Central memory CD8-positive, alpha-beta T cell (primary cell): ENCODE results near the gene TMBIM6.
"Not testable (repeated sequence)": the region's sequence is repeated elsewhere in the genome, so short reads cannot be mapped to it uniquely, and the experiment has no call there.

ENCODE experiments used
- ATAC-seq: fragments of 150-1000 bp; cut with Tn5 transposase; replicated peaks from 2 replicates; pipeline ENCODE4 v1.10.0; 2022; ENCODE audit warnings: mild to moderate bottlenecking, moderate FRiP score, moderate number of reproducible peaks; ENCODE audit not compliant: poor library complexity, severe bottlenecking; ENCODE audit errors: extremely low read depth
- DNase-seq, 2 donors: peaks; one replicate each; pipeline ENCODE4 v3.0.0; 2021; ENCODE audit warnings: low spot score in 2 of 2
- H3K27ac Mint-ChIP-seq: one replicate; pipeline ENCODE4 v1.8.0; 2022; ENCODE audit warnings: low read depth, mild to moderate bottlenecking, moderate library complexity, mixed read lengths
- H3K27me3 Mint-ChIP-seq: one replicate; pipeline ENCODE4 v1.8.0; 2022; ENCODE audit warnings: mixed read lengths
- H3K36me3 Mint-ChIP-seq: one replicate; pipeline ENCODE4 v1.8.0; 2022; ENCODE audit warnings: mild to moderate bottlenecking, moderate library complexity, mixed read lengths; ENCODE audit not compliant: insufficient read depth
- H3K4me1 Mint-ChIP-seq: one replicate; pipeline ENCODE4 v1.8.0; 2022; ENCODE audit warnings: mixed read lengths
- H3K4me3 Mint-ChIP-seq: one replicate; pipeline ENCODE4 v1.8.0; 2022; ENCODE audit warnings: mild to moderate bottlenecking, moderate library complexity, mixed read lengths
- H3K9me3 Mint-ChIP-seq: one replicate; pipeline ENCODE4 v1.8.0; 2022; ENCODE audit warnings: mixed read lengths

The TMBIM6 gene

DNA sequence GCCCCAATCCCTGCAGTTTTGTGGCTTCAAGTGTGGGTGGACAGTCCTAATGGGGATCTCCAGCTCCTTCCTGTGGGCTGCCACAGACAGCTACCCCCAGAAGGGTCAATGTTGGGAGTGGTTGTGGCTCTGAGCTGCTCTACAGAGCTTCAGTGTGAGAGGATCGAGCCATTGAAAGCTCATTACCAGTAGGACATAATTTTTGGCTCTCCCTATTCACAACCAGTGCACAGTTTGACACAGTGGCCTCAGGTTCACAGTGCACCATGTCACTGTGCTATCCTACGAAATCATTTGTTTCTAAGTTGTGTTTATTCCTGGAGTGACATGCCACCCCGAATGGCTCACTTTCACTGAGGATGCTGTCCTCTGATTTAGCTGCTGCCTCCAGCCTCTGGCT, 22.8 kb downstream of the TMBIM6 start:
- Mint-ChIP-seq H3K36me3 (peaks cover 75% of the 10 kb centered on the region), H3K27me3 (no peaks in the 10 kb centered on the region), H3K4me3 (no peak overlapping the region), H3K27ac (peak overlapping the region; percentile 54), H3K9me3 (no peaks in the 10 kb centered on the region), H3K4me1 (peaks cover 46% of the 10 kb centered on the region)
- ATAC-seq: no peak
- DNase-seq: no peak

DNA sequence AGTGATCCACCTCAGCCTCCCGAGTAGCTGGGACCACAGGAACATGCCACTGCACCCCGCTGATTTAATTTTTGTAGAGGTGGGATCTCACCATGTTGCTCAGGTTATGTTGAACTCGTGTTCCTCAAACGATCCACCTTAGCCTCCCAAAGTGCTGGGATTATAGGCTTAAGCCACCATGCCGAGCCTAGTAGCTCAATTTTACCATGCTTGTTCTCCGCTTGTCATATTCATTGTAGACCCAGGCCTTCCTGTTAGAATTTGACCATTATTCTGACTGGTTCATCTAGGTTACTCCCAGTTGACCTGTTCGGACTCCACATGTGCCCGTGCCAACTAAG, 24.7 kb downstream of the TMBIM6 start:
- no peaks in the 10 kb centered on the region for H3K9me3 Mint-ChIP-seq
- no peak for DNase-seq
- no peak overlapping the region for H3K4me3 Mint-ChIP-seq
- H3K27me3 Mint-ChIP-seq: no peaks in the 10 kb centered on the region
- H3K36me3 Mint-ChIP-seq: peaks cover 55% of the 10 kb centered on the region
- no peak overlapping the region for H3K27ac Mint-ChIP-seq
- peaks cover 46% of the 10 kb centered on the region for H3K4me1 Mint-ChIP-seq
- ATAC-seq: no peak

DNA sequence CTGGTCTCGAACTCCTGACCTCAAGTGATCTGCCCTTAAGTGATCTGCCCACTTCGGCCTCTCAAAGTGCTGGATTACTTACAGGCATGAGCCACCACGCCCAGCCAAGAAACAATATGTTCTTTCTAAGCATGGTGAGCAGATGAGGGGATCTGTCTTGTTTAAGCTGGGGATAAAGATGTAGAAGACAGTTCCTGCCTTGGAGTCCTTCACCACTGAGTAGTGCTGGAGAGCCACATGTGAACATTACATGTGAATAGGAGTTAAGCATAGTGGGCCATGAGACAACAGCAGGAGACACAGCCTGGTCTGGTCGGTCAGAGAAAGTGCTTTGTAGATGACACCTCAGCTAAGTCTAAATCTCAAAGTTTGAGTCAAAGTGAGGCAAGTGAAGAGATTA, 26.0 kb downstream of the TMBIM6 start:
- DNase-seq (no peak), ATAC-seq (no peak)
- no peaks in the 10 kb centered on the region for H3K27me3 Mint-ChIP-seq
- peaks cover 44% of the 10 kb centered on the region for H3K36me3 Mint-ChIP-seq
- peak overlapping the region; percentile 77 for H3K27ac Mint-ChIP-seq
- peaks cover 38% of the 10 kb centered on the region for H3K4me1 Mint-ChIP-seq
- no peak overlapping the region for H3K4me3 Mint-ChIP-seq
- H3K9me3 Mint-ChIP-seq: no peaks in the 10 kb centered on the region

DNA sequence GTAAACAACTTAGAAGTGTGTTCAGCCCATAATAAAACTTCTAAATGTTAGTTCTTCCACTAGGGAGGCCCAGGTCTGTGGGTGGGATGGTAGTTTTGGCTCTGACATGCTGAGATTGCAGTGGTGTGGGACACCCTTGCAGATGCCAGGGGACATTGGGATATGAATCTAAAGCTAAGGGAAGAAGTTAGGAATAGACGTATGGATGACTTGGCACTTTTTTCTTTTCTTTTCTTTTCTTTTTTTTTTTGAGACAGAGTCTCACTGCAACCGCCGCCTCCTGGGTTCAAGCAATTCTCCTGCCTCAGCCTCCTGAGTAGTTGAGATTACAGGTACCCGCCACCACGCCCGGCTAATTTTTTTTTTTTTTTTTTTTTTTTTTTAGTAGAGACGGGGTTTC, 31.7 kb downstream of the TMBIM6 start:
- peaks cover 17% of the 10 kb centered on the region for H3K4me1 Mint-ChIP-seq

DNA sequence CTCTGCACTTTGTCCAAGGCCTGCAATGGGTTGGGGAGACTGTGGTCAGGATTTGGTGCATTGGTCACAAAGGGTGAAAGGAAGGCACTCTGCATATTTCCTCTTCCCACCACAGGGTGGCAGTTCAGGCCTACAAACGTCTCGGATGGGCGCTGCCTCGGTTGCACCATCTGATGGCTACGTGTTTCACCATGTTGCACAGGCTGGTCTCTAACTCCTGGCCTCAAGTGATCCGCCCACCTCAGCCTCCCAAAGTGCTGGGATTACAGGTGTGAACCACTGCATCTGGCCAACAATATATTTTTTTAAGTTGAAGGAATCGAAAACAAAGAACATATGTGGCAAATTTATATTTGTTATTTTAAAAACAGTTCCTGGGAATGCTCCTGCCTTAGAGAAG, 35.1 kb downstream of the TMBIM6 start:
- peaks cover 34% of the 10 kb centered on the region for H3K27me3 Mint-ChIP-seq
- no peak overlapping the region for H3K4me3 Mint-ChIP-seq
- no peak overlapping the region for H3K27ac Mint-ChIP-seq
- no peak for DNase-seq
- peaks cover 22% of the 10 kb centered on the region for H3K4me1 Mint-ChIP-seq
- H3K36me3 Mint-ChIP-seq: no peaks in the 10 kb centered on the region
- ATAC-seq: no peak
- H3K9me3 Mint-ChIP-seq: no peaks in the 10 kb centered on the region

More for the DNA sequence above, 31.7 kb downstream of the TMBIM6 start:
- H3K27ac Mint-ChIP-seq, DNase-seq, H3K36me3 Mint-ChIP-seq, H3K27me3 Mint-ChIP-seq, H3K9me3 Mint-ChIP-seq, ATAC-seq, H3K4me3 Mint-ChIP-seq: not testable (repeated sequence)

DNA sequence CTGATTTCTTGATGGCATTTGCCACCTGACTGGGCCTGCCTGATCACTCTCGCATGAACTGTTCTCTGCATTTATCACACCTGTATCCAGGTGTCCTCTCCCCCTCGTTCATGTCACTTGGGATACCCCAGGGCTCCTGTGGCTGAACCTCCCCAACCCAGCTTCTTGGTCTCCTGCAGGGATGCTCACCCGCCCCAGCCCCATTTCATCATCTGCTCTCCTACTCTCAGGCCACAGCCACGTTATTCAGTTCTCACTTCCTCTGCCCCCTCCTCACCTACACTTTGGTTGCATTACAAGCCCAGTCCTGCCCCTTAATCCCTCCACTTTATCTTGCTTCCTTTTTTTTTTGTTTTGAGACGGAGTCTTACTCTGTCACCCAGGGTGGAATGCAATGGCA, 35.5 kb downstream of the TMBIM6 start:
- ATAC-seq: no peak

DNA sequence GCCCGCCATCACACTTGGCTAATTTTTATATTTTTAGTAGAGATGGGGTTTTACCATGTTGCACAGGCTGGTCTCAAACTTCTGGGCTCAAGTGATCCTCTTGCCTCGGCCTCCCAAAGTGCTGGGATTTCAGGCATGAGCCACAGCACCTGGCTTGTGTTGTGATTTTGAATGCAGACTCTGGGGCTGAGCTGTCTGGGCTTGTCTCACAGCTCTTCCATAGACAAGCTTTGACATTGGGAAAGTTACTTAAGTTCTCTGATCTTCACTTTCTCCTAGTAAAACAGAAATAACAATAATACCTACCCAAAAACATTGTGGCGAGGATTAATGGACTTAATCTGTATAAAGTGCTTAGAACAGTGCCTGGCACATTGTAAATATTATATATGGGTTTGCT, 36.0 kb downstream of the TMBIM6 start:
- ATAC-seq: no peak
- Mint-ChIP-seq H3K9me3 (no peaks in the 10 kb centered on the region), H3K4me3 (no peak overlapping the region), H3K4me1 (peaks cover 22% of the 10 kb centered on the region), H3K27me3 (peaks cover 34% of the 10 kb centered on the region), H3K36me3 (no peaks in the 10 kb centered on the region), H3K27ac (no peak overlapping the region)
- no peak for DNase-seq

More for the DNA sequence above, 35.5 kb downstream of the TMBIM6 start:
- peaks cover 34% of the 10 kb centered on the region for H3K27me3 Mint-ChIP-seq
- DNase-seq: no peak
- H3K4me3 Mint-ChIP-seq: no peak overlapping the region
- peaks cover 22% of the 10 kb centered on the region for H3K4me1 Mint-ChIP-seq
- H3K36me3 Mint-ChIP-seq: no peaks in the 10 kb centered on the region
- H3K27ac Mint-ChIP-seq: no peak overlapping the region
- H3K9me3 Mint-ChIP-seq: no peaks in the 10 kb centered on the region

DNA sequence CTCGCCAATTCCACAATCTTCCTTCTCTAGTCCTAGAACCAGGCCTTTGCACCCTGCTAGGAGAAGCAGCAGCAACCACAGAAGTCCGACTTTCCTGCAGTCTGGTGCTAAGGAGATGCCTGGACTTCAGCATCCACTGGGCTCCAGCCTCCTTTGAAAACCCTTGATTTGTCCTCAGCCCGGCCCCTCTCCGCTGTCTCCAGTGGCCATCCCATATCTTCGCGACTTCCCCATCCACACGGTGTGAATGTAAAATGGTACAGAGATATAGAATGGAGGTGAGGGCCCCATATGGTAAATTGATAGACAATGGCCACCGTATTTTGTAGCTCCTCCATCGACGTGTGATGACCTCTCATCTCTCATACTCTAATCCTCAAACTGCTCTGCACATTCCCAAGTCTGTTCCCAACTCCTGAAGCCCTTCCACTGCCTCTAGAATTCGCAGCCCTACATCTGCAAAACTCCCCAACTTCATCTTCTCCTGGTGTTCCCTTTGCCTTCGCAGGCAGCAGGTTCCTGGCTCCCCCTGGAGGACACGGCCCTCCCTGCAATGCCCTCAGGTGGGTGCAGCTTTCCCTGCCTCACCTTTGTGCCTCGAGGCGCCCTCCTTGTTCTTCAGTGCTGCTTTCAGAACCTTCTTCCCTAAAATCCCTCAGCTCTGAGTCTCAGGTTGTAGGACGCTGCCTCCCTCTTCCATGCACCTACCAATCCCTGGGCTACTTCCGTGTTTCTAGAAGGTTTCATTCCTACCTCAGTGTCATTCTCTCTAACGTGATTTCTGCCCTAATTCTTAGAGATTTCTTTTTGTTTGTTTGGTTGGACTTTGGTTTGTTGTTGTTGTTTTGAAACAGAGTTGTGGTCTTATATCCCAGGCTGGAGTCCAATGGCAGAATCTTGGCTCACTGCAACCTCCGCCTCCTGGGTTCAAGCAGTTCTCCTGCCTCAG, 36.7 kb downstream of the TMBIM6 start:
- peak; percentile 56 for ATAC-seq
- peaks cover 22% of the 10 kb centered on the region for H3K4me1 Mint-ChIP-seq
- peaks cover 34% of the 10 kb centered on the region for H3K27me3 Mint-ChIP-seq
- no peak overlapping the region for H3K27ac Mint-ChIP-seq
- no peak overlapping the region for H3K4me3 Mint-ChIP-seq
- H3K9me3 Mint-ChIP-seq: no peaks in the 10 kb centered on the region
- no peaks in the 10 kb centered on the region for H3K36me3 Mint-ChIP-seq
- peak; percentile 50 to 64 for DNase-seq

DNA sequence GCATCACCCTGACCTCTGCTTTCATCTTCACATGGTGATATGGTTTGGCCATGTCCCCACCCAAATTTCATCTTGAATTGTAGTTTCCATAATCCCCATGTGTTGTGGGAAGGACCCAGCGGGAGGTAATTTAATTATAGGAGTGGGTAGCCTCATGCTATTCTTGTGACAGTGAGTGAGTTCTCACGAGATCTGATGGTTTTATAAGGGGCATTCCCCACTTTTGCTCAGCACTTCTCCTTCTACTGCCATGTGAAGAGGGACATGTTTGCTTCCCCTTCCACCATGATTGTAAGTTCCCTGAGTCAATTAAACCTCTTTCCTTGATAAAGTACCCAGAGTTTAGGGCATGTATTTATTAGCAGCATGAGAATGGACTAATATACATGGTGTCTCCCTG, 38.2 kb downstream of the TMBIM6 start:
- no peak for DNase-seq
- Mint-ChIP-seq H3K4me1 (peaks cover 22% of the 10 kb centered on the region), H3K36me3 (peaks cover 2% of the 10 kb centered on the region), H3K27me3 (peaks cover 46% of the 10 kb centered on the region), H3K27ac (no peak overlapping the region), H3K4me3 (no peak overlapping the region), H3K9me3 (no peaks in the 10 kb centered on the region)
- no peak for ATAC-seq

DNA sequence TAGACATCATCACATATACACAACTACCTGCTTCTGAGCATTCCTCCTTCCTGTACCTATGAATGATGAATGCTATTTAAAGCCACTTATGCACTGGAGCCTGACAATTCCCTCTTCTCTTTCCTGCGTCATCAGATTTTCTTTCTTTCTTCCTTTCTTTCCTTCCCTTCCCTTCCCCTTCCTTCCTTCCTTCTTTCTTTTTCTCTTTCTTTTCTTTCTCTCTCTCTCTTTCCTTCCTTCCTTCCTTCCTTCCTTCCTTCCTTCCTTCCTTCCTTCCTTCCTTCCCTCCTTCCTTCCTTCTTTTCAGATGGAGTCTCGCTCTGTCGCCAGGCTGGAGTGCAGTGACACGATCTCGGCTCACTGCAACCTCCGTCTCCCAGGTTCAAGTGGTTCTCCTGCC, 39.6 kb downstream of the TMBIM6 start:
- not testable (repeated sequence) for H3K27ac Mint-ChIP-seq, DNase-seq, ATAC-seq, H3K9me3 Mint-ChIP-seq, H3K4me3 Mint-ChIP-seq, H3K36me3 Mint-ChIP-seq
- H3K4me1 Mint-ChIP-seq: peaks cover 22% of the 10 kb centered on the region
- peaks cover 46% of the 10 kb centered on the region for H3K27me3 Mint-ChIP-seq

DNA sequence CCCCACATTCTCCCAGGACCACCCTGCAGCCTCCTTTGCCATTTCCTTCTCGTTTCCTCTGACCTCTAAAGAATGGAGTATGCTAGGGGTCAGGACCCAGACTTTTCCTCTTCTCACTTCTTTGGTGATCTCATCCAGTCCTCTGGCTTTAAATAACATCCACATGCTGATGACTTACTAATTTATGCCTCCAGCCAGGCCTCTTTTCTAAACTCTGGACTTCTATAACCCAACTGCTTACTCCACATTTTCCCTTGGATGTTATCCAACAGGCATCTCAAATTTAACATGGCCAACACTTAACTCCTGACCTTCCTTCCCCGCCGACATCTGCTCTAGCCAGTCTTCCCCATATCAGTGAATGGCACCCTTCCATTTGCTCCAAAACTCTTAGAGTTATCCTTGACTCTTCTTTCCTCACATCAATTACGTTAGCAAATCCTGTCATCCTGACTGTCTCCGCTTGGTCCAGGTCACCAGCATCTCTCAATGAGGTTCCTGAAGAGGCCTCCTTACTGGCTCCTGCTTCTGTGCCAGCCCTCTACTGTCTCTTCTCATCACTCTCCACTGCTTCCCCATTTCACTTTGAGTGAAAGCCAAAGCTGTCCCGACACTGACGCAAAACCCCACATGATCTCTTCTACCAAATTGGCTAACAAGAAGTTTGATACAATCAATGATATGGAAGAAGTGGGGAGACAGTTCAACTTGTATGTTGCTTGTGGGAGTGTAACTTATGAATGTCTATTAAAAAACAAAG, 42.7 kb downstream of the TMBIM6 start:
- Mint-ChIP-seq H3K4me3 (no peak overlapping the region), H3K36me3 (peaks cover 5% of the 10 kb centered on the region), H3K9me3 (peaks cover 6% of the 10 kb centered on the region), H3K27ac (no peak overlapping the region), H3K4me1 (no peaks in the 10 kb centered on the region), H3K27me3 (peaks cover 35% of the 10 kb centered on the region)
- DNase-seq (no peak), ATAC-seq (no peak)

DNA sequence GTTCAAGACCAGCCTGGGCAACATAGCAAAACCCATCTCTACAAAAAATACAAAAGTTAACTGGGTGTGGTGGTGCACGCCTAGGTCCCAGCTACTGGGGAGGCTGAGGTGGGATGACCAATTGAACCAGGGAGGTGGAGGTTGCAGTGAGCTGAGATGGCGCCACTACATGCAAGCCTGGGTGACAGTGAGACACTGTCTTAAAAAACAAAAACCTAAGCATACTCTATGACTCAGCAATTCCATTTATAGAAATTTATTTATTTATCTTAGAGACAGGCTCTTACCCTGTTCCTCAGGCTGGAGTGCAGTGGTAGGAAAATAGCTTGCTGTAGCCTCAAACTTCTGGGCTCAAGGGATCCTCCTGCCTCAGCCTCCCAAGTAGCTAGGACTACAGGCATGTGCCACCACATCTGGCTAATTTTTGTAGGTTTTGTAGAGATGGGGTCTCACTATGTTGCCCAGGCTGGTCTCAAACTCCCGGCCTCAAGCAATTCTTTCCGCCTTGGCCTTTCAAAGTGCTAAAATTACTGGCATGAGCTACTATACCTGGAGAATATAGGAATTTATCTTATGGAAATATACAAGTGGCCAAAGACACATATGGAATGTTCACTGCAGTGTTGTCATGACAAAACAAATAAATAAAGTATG, 43.5 kb downstream of the TMBIM6 start:
- Mint-ChIP-seq H3K27ac (no peak overlapping the region), H3K9me3 (peaks cover 6% of the 10 kb centered on the region)
- DNase-seq: no peak

More for the DNA sequence above, 43.5 kb downstream of the TMBIM6 start:
- Mint-ChIP-seq H3K4me3 (no peak overlapping the region), H3K27me3 (peaks cover 27% of the 10 kb centered on the region), H3K36me3 (peaks cover 5% of the 10 kb centered on the region), H3K4me1 (no peaks in the 10 kb centered on the region)
- ATAC-seq: no peak
